ENCODE results near the gene LGMN.

DNA sequence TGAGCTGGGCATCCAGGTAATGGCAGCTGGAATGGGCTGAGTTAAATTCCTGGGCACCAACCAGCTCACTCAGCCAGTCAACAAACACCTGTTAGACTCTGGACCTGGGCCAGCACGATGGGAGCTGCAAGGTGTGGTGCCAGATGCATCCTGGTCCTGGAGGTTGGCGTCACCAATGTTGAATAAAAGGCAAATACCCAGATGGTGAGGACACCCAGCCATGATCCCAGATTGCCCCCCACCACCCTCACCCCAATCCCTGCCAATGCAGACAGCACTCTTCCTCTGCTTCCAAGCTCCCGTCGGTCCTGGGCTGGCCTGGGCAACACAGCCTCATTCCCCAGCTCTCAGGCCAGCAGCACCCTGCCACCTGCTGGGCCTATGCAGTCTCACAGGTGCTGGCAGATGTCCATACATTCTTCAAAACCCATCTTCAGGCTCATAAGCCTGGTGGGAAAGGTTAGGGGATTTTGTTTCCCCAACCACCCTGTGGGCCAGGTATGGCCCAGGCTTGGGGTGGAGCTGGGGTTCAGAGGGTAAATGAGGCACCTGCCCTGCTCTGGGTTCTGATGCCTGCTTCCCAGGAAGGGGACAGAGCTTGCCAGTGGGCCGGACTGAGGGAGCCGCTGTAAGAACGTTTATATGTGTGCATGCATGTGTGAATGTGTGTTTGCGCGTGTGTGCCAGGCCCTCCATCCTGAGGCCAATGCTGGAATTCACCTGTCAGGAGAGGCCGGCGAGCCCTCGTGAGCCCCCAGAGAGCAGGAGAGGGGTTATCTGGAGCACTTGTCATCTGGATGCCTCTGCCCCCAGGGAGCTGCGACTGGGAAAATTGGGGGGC is 58.0 kb downstream of the LGMN start:
- TF ChIP-seq ZNF121 (tag by site-specific recombination; IDR thresholded peaks at IDR 0.05) (no peak), ZNF274 (IDR thresholded peaks at IDR 0.05; ENCODE audit: low read length) (no peak), ZNF274 (tag by site-specific recombination; IDR thresholded peaks at IDR 0.05; ENCODE audit: borderline replicate concordance) (no peak), YY1 (tag by site-specific recombination; IDR thresholded peaks at IDR 0.05) (no peak), ZNF423 (tag by site-specific recombination; IDR thresholded peaks at IDR 0.05) (no peak), ZBTB8A (tag by site-specific recombination; IDR thresholded peaks at IDR 0.05) (no peak), ZNF670 (tag by site-specific recombination; IDR thresholded peaks at IDR 0.05; ENCODE audit: low read depth) (no peak), ZIC2 (tag by site-specific recombination; IDR thresholded peaks at IDR 0.05) (no peak), EGR2 (tag by site-specific recombination; IDR thresholded peaks at IDR 0.05; ENCODE audit: low read depth) (no peak)

Measured in HEK293 (cell line).